Type B pancreatic cell (in vitro differentiated cells): ENCODE results near the gene ZNF70. TPM values are rescaled to one million over a fixed set of nuclear protein-coding genes. Genes with fewer than 3 reads are reported as not detected.
A peak's percentile ranks its signal among the peaks of the same experiment; 100 is the strongest.

Source experiments
- DNase-seq: peaks from one replicate; pipeline ENCODE4 v3.0.0; 2021; ENCODE audit warnings: mixed read lengths; ENCODE audit not compliant: unreplicated experiment; ENCODE audit errors: extremely low spot score
- H3K27ac Mint-ChIP-seq: 2 replicates; pipeline ENCODE4 v1.8.0; 2021; ENCODE audit warnings: mild to moderate bottlenecking, mixed read lengths
- H3K27me3 Mint-ChIP-seq: 2 replicates; pipeline ENCODE4 v1.8.0; 2021; ENCODE audit warnings: mixed read lengths
- H3K36me3 Mint-ChIP-seq: 2 replicates; pipeline ENCODE4 v1.8.0; 2021; ENCODE audit warnings: mixed read lengths
- H3K4me1 Mint-ChIP-seq: one replicate; pipeline ENCODE4 v1.8.0; 2021; ENCODE audit warnings: mixed read lengths; ENCODE audit not compliant: unreplicated experiment
- H3K4me3 Mint-ChIP-seq: 2 replicates; pipeline ENCODE4 v1.8.0; 2021; ENCODE audit warnings: mild to moderate bottlenecking, mixed read lengths
- H3K9me3 Mint-ChIP-seq: 2 replicates; pipeline ENCODE4 v1.8.0; 2021; ENCODE audit warnings: mixed read lengths
- CTCF ChIP-seq: fragments of 200-600 bp; sonication (generic); conservative IDR thresholded peaks from 2 replicates; pipeline ENCODE4 v1.5.0; 2021; ENCODE audit warnings: antibody characterized with exemption, mild to moderate bottlenecking
- total RNA-seq: library from RNA; stranded (reverse); gene quantifications from 2 replicates; pipeline ENCODE4 v1.2.1, GENCODE V29; 2021; ENCODE audit warnings: low replicate concordance

Gene ZNF70
- total RNA-seq, 1 donor from 2014 or later: 12.3 TPM

GRCh38 chr22:23781511-23782183 is 30.7 kb upstream of the ZNF70 start:
- peaks cover 15% of the 10 kb centered on the region for H3K4me1 Mint-ChIP-seq
- H3K9me3 Mint-ChIP-seq: no peaks in the 10 kb centered on the region
- no peak for DNase-seq

DNA sequence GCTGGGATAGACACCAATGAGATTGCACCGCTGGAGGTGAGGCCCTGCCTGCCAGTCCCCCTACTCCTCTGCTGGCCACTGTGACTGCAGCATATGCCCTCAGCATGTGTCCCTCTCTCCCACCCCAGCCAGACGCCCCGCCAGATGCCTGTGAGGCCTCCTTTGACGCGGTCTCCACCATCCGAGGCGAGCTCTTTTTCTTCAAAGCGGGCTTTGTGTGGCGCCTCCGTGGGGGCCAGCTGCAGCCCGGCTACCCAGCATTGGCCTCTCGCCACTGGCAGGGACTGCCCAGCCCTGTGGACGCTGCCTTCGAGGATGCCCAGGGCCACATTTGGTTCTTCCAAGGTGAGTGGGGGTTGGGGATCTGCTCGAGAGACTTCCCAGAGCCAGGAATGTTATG is 30.2 kb upstream of the ZNF70 start:
- H3K9me3 Mint-ChIP-seq: no peaks in the 10 kb centered on the region
- TF ChIP-seq CTCF: no peak

More at GRCh38 chr22:23781511-23782183, 30.7 kb upstream of the ZNF70 start:
- TF ChIP-seq CTCF: no peak
- H3K4me3 Mint-ChIP-seq: no peak overlapping the region
- no peak overlapping the region for H3K27ac Mint-ChIP-seq
- no peaks in the 10 kb centered on the region for H3K36me3 Mint-ChIP-seq
- no peaks in the 10 kb centered on the region for H3K27me3 Mint-ChIP-seq

DNA sequence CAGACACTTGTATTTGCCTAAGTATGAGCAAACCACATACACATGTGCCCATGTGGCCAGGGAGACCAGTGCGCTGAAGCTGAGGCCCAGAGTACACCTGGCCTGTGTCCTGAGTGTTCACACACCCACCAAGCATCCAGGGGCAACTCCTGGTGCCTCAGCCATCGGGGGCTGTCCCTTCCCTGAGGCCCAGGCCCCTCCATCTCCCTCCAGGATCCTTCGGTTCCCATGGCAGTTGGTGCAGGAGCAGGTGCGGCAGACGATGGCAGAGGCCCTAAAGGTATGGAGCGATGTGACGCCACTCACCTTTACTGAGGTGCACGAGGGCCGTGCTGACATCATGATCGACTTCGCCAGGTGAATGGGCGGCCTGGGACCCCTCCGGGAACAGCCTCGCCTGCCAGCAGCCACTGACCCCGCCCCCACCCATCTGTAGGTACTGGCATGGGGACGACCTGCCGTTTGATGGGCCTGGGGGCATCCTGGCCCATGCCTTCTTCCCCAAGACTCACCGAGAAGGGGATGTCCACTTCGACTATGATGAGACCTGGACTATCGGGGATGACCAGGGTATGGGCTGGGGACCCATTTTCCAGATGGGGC is 29.3 kb upstream of the ZNF70 start:
- peaks cover 15% of the 10 kb centered on the region for H3K4me1 Mint-ChIP-seq

More for the DNA sequence above, 30.2 kb upstream of the ZNF70 start:
- H3K4me3 Mint-ChIP-seq: no peak overlapping the region
- H3K27ac Mint-ChIP-seq: no peak overlapping the region
- H3K36me3 Mint-ChIP-seq: no peaks in the 10 kb centered on the region
- no peaks in the 10 kb centered on the region for H3K27me3 Mint-ChIP-seq
- no peak for DNase-seq
- peaks cover 10% of the 10 kb centered on the region for H3K4me1 Mint-ChIP-seq

DNA sequence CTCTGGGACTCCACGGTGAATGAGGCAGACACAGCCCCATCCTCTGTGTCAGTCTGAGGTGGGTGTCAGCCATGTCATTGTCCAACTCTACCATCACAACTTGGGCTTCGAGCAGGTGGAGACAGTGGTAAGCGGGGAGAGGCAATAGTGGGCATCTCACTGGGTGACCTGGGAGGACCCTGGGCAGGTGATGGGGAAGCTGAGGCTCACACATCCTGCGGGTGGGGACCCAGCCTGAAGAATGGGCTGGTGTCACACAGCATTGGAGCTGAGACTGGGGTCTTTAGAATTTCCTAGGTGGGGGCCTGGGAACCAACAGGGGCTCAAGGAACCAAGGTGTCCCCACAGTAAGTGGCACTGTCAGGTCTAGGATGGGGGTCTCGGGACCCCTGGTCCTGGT is 28.8 kb upstream of the ZNF70 start:
- H3K27ac Mint-ChIP-seq: peak overlapping the region; percentile 24
- no peak overlapping the region for H3K4me3 Mint-ChIP-seq
- H3K36me3 Mint-ChIP-seq: no peaks in the 10 kb centered on the region
- DNase-seq: no peak
- TF ChIP-seq CTCF: no peak
- peaks cover 17% of the 10 kb centered on the region for H3K4me1 Mint-ChIP-seq
- no peaks in the 10 kb centered on the region for H3K27me3 Mint-ChIP-seq
- no peaks in the 10 kb centered on the region for H3K9me3 Mint-ChIP-seq

More for the DNA sequence above, 29.3 kb upstream of the ZNF70 start:
- Mint-ChIP-seq H3K36me3 (no peaks in the 10 kb centered on the region), H3K27ac (no peak overlapping the region), H3K27me3 (no peaks in the 10 kb centered on the region), H3K4me3 (no peak overlapping the region), H3K9me3 (no peaks in the 10 kb centered on the region)
- TF ChIP-seq CTCF: no peak
- DNase-seq: no peak

DNA sequence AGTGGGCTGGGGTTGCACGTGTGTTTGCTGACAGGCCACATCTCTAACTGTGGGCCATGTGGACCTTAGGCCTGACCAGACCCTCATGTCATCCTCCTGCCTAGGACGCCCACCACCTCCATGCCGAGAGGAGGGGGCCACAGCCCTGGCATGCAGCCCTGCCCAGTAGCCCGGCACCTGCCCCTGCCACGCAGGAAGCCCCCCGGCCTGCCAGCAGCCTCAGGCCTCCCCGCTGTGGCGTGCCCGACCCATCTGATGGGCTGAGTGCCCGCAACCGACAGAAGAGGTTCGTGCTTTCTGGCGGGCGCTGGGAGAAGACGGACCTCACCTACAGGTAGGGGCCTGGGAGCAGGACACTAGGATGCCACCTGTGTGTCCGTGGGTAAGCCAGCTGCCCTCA is 28.2 kb upstream of the ZNF70 start:
- H3K4me3 Mint-ChIP-seq: no peak overlapping the region
- no peaks in the 10 kb centered on the region for H3K27me3 Mint-ChIP-seq
- H3K36me3 Mint-ChIP-seq: no peaks in the 10 kb centered on the region
- no peak for DNase-seq
- no peak overlapping the region for H3K27ac Mint-ChIP-seq
- TF ChIP-seq CTCF: no peak
- H3K9me3 Mint-ChIP-seq: no peaks in the 10 kb centered on the region
- H3K4me1 Mint-ChIP-seq: peaks cover 20% of the 10 kb centered on the region
